Psoas muscle (tissue), 8 donors: ENCODE data around the gene VSNL1. TPM values are rescaled to one million over a fixed set of nuclear protein-coding genes. Genes with fewer than 3 reads are reported as not detected.

ENCODE experiments used
- ATAC-seq, 4 donors: fragments of 200-7000 bp; cut with Tn5 transposase; one replicate each; pipeline ENCODE4 v1.9.1; 2020; ENCODE audit warnings: moderate library complexity in 3 of 4, mild to moderate bottlenecking in 2 of 4
- DNase-seq, 2 donors: peaks; one replicate each; pipeline ENCODE4 v3.0.0-alpha.2; 2020
- H3K27ac ChIP-seq: fragments of 200-600 bp; one replicate; pipeline ENCODE4 v1.8.0; 2022
- H3K27me3 ChIP-seq, 3 donors: fragments of 200-600 bp in 1 of 3; one replicate each; pipeline versions ENCODE4 v1.6.1 to v1.8.0; 2013 to 2022; ENCODE audit warnings: low read length in 2 of 3, mild to moderate bottlenecking in 2 of 3, moderate library complexity in 1 of 3; ENCODE audit not compliant: insufficient read depth in 3 of 3
- H3K36me3 ChIP-seq, 2 donors: fragments of 200-600 bp in 1 of 2; one replicate each; pipeline versions ENCODE4 v1.6.1 to v1.8.0; 2013 to 2022; ENCODE audit warnings: low read depth in 1 of 2, mild to moderate bottlenecking in 1 of 2, moderate library complexity in 1 of 2; ENCODE audit not compliant: insufficient read depth in 1 of 2
- H3K4me1 ChIP-seq: fragments of 200-600 bp; one replicate; pipeline ENCODE4 v1.8.0; 2022
- H3K4me3 ChIP-seq: fragments of 200-600 bp; one replicate; pipeline ENCODE4 v1.8.0; 2022; ENCODE audit warnings: mild to moderate bottlenecking
- H3K9me3 ChIP-seq: fragments of 200-600 bp; one replicate; pipeline ENCODE4 v1.8.0; 2022
- WGBS, 3 donors: extraction: QIAGEN DNeasy Blood & Tissue Kit; methylation state at CpG; one replicate each; pipeline versions ENCODE4 v1.1.6 to v1.1.7; 2013; 5-methylcytosine and 5-hydroxymethylcytosine counted together
- intact Hi-C, 2 donors: fragments of 100-400 bp; cut with DNase I; formaldehyde crosslinking; loops; one replicate each; pipeline versions ENCODE4 v1.11.0 to v1.14.2; 2022
- polyA plus RNA-seq, 3 donors: library from polyadenylated mRNA; stranded (reverse); fragments of 200-250 nt; gene quantifications; one replicate each; pipeline ENCODE4 v1.2.3, GENCODE V29; 2013
- total RNA-seq, 4 donors: library from RNA; stranded (reverse); fragmentation: NEBNext Ultra II Directional in 2 of 4; extraction: Animal tissue kit (Norgen Biotek cat#: 25700) in 2 of 4; gene quantifications; one replicate each; pipeline versions ENCODE4 v1.2.1 to v1.2.4, GENCODE V29; 2021 to 2023
- TF ChIP-seq, protein P1 (sequence below): fragments of 200-600 bp; IDR thresholded peaks from one replicate; pipeline ENCODE4 v1.8.0; 2022; ENCODE audit warnings: antibody characterized with exemption
- donor health status: healthy with polysubstance abuse.
- donor health status: DM: no; HTN: no; CAD: no; lungs with moderate emphysema.
- donor health status: Bipolar disorder and iron deficiency.
- donor health status: healthy.
- donor health status: DM: yes; HTN: yes; CAD: no.
- donor health status: DM: no; HTN: no; CAD: no.
- donor health status: DM: no; HTN: no; CAD: no.
- donor health status: DM: yes; HTN: yes; CAD: no.

Gene VSNL1
- total and polyA plus RNA-seq, 7 donors, result 0.05 to 0.52 (median 0.19) TPM; not detected in 3

DNA sequence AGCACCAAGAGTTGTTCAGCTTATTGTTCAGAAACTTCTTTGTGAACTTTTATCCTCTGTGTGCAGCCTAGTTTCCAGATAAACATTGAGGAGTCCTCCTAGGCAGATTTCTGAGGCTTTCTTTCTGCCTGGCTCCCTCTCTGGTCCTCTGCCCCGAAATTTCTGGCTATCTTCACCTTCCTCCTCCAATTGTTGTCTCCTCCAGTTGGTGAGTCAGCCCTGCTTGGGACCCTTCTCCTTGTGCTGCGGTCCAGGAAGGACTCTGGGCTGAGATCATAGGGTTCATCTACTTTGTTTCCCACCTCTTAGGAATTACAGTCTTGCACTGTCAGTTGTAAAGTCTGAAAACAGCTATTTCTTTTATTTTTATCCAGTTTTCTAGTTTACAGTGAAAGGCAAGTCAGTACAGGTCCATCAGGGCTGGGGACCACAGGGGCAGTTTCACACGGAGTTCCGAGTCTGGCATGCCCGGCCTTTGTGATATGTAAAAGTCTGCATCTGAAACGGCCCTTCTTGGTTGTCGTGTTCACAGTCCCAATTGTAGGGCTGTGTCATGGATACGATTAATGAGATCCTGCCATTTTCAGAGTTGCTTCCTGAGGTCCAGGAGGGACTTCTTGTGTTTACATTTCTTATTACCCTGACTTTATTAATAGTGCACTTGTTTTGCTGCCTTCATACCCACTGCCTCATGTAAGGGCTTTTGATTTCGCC lies 112.3 kb downstream of the VSNL1 start:
- H3K27ac ChIP-seq, result no peak overlapping the region
- TF ChIP-seq, protein P1, sequence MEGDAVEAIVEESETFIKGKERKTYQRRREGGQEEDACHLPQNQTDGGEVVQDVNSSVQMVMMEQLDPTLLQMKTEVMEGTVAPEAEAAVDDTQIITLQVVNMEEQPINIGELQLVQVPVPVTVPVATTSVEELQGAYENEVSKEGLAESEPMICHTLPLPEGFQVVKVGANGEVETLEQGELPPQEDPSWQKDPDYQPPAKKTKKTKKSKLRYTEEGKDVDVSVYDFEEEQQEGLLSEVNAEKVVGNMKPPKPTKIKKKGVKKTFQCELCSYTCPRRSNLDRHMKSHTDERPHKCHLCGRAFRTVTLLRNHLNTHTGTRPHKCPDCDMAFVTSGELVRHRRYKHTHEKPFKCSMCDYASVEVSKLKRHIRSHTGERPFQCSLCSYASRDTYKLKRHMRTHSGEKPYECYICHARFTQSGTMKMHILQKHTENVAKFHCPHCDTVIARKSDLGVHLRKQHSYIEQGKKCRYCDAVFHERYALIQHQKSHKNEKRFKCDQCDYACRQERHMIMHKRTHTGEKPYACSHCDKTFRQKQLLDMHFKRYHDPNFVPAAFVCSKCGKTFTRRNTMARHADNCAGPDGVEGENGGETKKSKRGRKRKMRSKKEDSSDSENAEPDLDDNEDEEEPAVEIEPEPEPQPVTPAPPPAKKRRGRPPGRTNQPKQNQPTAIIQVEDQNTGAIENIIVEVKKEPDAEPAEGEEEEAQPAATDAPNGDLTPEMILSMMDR, result no peak
- ATAC-seq, result no peak
- intact Hi-C loops, result loop anchor here in 1 of 2 donors (2.0 to 10.0 kb wide), 2 partner anchors 18 to 878 kb away; no protein-coding TSS in a partner anchor
- H3K36me3 ChIP-seq, result no peaks in the 10 kb centered on the region
- WGBS, 3 donors, result 80 to 85% (median 81%) methylated on average over 9 of the region's 9 CpGs
- no peak for DNase-seq
- H3K4me3 ChIP-seq, result no peak overlapping the region
- no peaks in the 10 kb centered on the region for H3K4me1 ChIP-seq
- no peaks in the 10 kb centered on the region for H3K9me3 ChIP-seq
- H3K27me3 ChIP-seq, result no peaks in the 10 kb centered on the region

GRCh38 chr2:17657759-17658158 lies 117.3 kb downstream of the VSNL1 start:
- intact Hi-C loops, result loop anchor here in 1 of 2 donors (10.0 kb wide), 1 partner anchor 883 kb away; no protein-coding TSS in a partner anchor
- H3K27ac ChIP-seq, result no peak overlapping the region
- H3K27me3 ChIP-seq, result no peaks in the 10 kb centered on the region
- TF ChIP-seq, protein P1, result no peak
- H3K4me3 ChIP-seq, result no peak overlapping the region
- no peaks in the 10 kb centered on the region for H3K4me1 ChIP-seq
- DNase-seq (no peak), ATAC-seq (no peak)
- 91 to 96% (median 94%) methylated on average over 4 of the region's 4 CpGs for WGBS, 3 donors
- no peaks in the 10 kb centered on the region for H3K9me3 ChIP-seq
- H3K36me3 ChIP-seq, result peaks cover 2 to 10% of the 10 kb centered on the region in 2 donors

- Histone ChIP-seq H3K36me3 (peaks cover 2 to 10% of the 10 kb centered on the region in 2 donors), H3K9me3 (no peaks in the 10 kb centered on the region), H3K4me3 (no peak overlapping the region), H3K27ac (no peak overlapping the region), H3K4me1 (no peaks in the 10 kb centered on the region), H3K27me3 (no peaks in the 10 kb centered on the region)
- 81 to 91% (median 86%) methylated on average over 6 of the region's 6 CpGs for WGBS, 3 donors
- TF ChIP-seq, protein P1, result no peak
- DNase-seq, result no peak
- peak in 2 of 4 donors; percentile 40 to 51 for ATAC-seq
- intact Hi-C loops, result loop anchor here in 1 of 2 donors (10.0 kb wide), 1 partner anchor 884 kb away; no protein-coding TSS in a partner anchor
Observed at GRCh38 chr2:17658251-17658843, 117.9 kb downstream of the VSNL1 start.

DNA sequence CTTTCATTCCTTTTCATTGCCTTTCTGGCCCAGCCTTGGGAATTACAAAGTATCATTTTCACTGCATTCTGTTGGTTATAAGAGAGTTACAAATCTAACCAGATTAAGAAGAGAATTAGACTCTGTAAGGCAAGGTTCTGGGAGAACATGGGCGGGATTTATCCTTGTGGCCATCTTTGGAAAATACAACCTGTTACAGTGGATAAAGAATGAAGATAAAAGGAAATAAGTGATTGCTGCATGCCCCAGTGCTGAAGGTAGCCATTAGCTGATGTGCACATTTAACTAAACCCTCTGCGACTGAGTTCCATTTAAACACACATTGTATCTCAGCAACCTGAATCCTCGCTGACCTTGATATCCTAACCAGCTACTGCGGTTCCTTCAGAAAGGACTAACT lies 119.7 kb downstream of the VSNL1 start:
- no peak overlapping the region for H3K4me3 ChIP-seq
- H3K27ac ChIP-seq, result no peak overlapping the region
- TF ChIP-seq, protein P1, result no peak
- no peak for DNase-seq
- H3K27me3 ChIP-seq, result no peaks in the 10 kb centered on the region
- intact Hi-C loops, result no loop called here
- no peaks in the 10 kb centered on the region for H3K4me1 ChIP-seq
- no peaks in the 10 kb centered on the region for H3K9me3 ChIP-seq
- peaks cover 2 to 22% of the 10 kb centered on the region in 2 donors for H3K36me3 ChIP-seq
- ATAC-seq, result no peak
- 75 to 90% (median 86%) methylated on average over 4 of the region's 4 CpGs for WGBS, 3 donors
